HL-60/S4 treated with retinoic acid at 250 ng/mL for 4 days and 3 days (cell line): Measurements from ENCODE around the gene INTS2.
"Not testable (repeated sequence)": the region's sequence is repeated elsewhere in the genome, so short reads cannot be mapped to it uniquely, and the experiment has no call there.

ENCODE experiments used
- in situ Hi-C: fragments of 300-500 bp; cut with MboI; formaldehyde crosslinking; loops from 2 replicates; pipeline ENCODE4 v1.7.0; 2022; ENCODE audit warnings: low sequenced_read_pairs

Gene INTS2

GRCh38 chr17:61894310-61894709 lies 33.5 kb downstream of the INTS2 start:
- in situ Hi-C loops, result not testable (repeated sequence)

- in situ Hi-C loops, result not testable (repeated sequence)
Observed at GRCh38 chr17:61887733-61888132, 40.0 kb downstream of the INTS2 start.

GRCh38 chr17:61885865-61886264 lies 41.9 kb downstream of the INTS2 start:
- in situ Hi-C loops, result not testable (repeated sequence)

GRCh38 chr17:61884864-61885263 lies 42.9 kb downstream of the INTS2 start:
- in situ Hi-C loops, result no loop called here

- in situ Hi-C loops, result no loop called here
Observed at GRCh38 chr17:61880589-61881102, 47.1 kb downstream of the INTS2 start.

GRCh38 chr17:61878984-61879612 lies 48.7 kb downstream of the INTS2 start:
- in situ Hi-C loops, result no loop called here

GRCh38 chr17:61878520-61878919 lies 49.3 kb downstream of the INTS2 start:
- in situ Hi-C loops, result no loop called here

GRCh38 chr17:61877837-61878236 lies 49.9 kb downstream of the INTS2 start:
- in situ Hi-C loops, result no loop called here

GRCh38 chr17:61875804-61876203 lies 52.0 kb downstream of the INTS2 start:
- in situ Hi-C loops, result no loop called here

- in situ Hi-C loops, result no loop called here
Observed at GRCh38 chr17:61875285-61875684, 52.5 kb downstream of the INTS2 start.

- in situ Hi-C loops, result no loop called here
Observed at GRCh38 chr17:61874075-61874474, 53.7 kb downstream of the INTS2 start.

- in situ Hi-C loops, result no loop called here
Observed at GRCh38 chr17:61872099-61872498, 55.7 kb downstream of the INTS2 start.

- in situ Hi-C loops, result no loop called here
Observed at GRCh38 chr17:61869138-61869537, 58.6 kb downstream of the INTS2 start.

GRCh38 chr17:61868074-61868473 lies 59.7 kb downstream of the INTS2 start:
- in situ Hi-C loops, result no loop called here

GRCh38 chr17:61867033-61867432 lies 60.7 kb downstream of the INTS2 start:
- in situ Hi-C loops, result no loop called here

- in situ Hi-C loops, result no loop called here
Observed at GRCh38 chr17:61863801-61864126, 64.0 kb downstream of the INTS2 start.

GRCh38 chr17:61862975-61863800 lies 64.6 kb downstream of the INTS2 start, which contains the start of gene BRIP1:
Gene BRIP1 (minus strand): TSS chr17:61863528. CDS start chr17:61861539, 1,989 bp downstream.
- in situ Hi-C loops, result no loop called here

- in situ Hi-C loops, result no loop called here
Observed at GRCh38 chr17:61862105-61862574, 65.6 kb downstream of the INTS2 start.

GRCh38 chr17:61860397-61860796 lies 67.4 kb downstream of the INTS2 start:
- in situ Hi-C loops, result not testable (repeated sequence)

GRCh38 chr17:61856035-61856434 lies 71.7 kb downstream of the INTS2 start:
- in situ Hi-C loops, result no loop called here

GRCh38 chr17:61852857-61853256 lies 74.9 kb downstream of the INTS2 start:
- in situ Hi-C loops, result no loop called here

- in situ Hi-C loops, result loop anchor here (25.0 kb wide), 2 partner anchors 887 to 1137 kb away; no protein-coding TSS in a partner anchor
Observed at GRCh38 chr17:61849674-61850073, 78.1 kb downstream of the INTS2 start.
